ENCODE results near the gene NKPD1. TPM values are rescaled to one million over a fixed set of nuclear protein-coding genes. Genes with fewer than 3 reads are reported as not detected.

Gene NKPD1
- total and polyA plus RNA-seq, 2 donors (not counting 1 experiment from before 2014, with no cell fraction given): 0.27 to 0.36 TPM

- POLR2A ChIA-PET: no interaction called here
- no peak overlapping the region for H3K9ac ChIP-seq (ENCODE audit: low read length)
- no peaks in the 10 kb centered on the region for H3K9me3 Mint-ChIP-seq (ENCODE audit: insufficient read depth)
- peaks cover 0 to 7% of the 10 kb centered on the region in 2 experiments for H3K36me3 ChIP-seq (replicated peaks in 1 of 2; ENCODE audit: control extremely low read depth in 1 of 2, control insufficient read depth in 1 of 2, extremely low read depth in 1 of 2, insufficient read depth in 2 of 2, low read length in 1 of 2)
- no peak overlapping the region for H3K4me3 Mint-ChIP-seq
- H3K79me2 ChIP-seq (ENCODE audit: control insufficient read depth, insufficient read depth, low read length): peaks cover 55% of the 10 kb centered on the region
- DNase-seq (no peak), ATAC-seq (ENCODE audit: low read depth) (no peak)
- CTCF ChIA-PET: no interaction called here
- 94% methylated on average over 16 of the region's 16 CpGs for WGBS (ENCODE audit: insufficient coverage)
- no peak for TF ChIP-seq EZH2 (IDR thresholded peaks at IDR 0.05; ENCODE audit: borderline replicate concordance, insufficient read depth, low read depth, low read length, poor library complexity, severe bottlenecking)
- TF ChIP-seq CTCF (IDR thresholded peaks at IDR 0.05): no peak
- intact Hi-C loops (cut with micrococcal nuclease): no loop called here
- H3K9me3 ChIP-seq (ENCODE audit: control extremely low read depth in 1 of 3, control insufficient read depth in 2 of 3, insufficient read depth in 1 of 3, low read length in 2 of 3): no peaks in the 10 kb centered on the region
- H3K4me3 ChIP-seq (ENCODE audit: control extremely low read depth in 1 of 5, extremely low read depth in 1 of 5, insufficient read depth in 1 of 5, low read depth in 2 of 5, low read length in 4 of 5): no peak overlapping the region
- no peak overlapping the region for H2AFZ ChIP-seq (ENCODE audit: insufficient read depth, low read depth, low read length, poor library complexity, severe bottlenecking)
- no peaks in the 10 kb centered on the region for H3K27me3 ChIP-seq (replicated peaks in 1 of 4; ENCODE audit: control extremely low read depth in 1 of 4, control insufficient read depth in 3 of 4, insufficient read depth in 4 of 4, low read length in 3 of 4)
- H3K4me1 Mint-ChIP-seq: peaks cover 33% of the 10 kb centered on the region
- H3K27me3 Mint-ChIP-seq: no peaks in the 10 kb centered on the region
- no peak overlapping the region for H3K4me2 ChIP-seq (replicated peaks; ENCODE audit: low read depth, low read length, poor library complexity, severe bottlenecking)
- peaks cover 29 to 41% of the 10 kb centered on the region in 2 donors for H3K4me1 ChIP-seq (ENCODE audit: control insufficient read depth in 2 of 2, insufficient read depth in 2 of 2, low read length in 2 of 2)
- no peak overlapping the region for H3K27ac Mint-ChIP-seq
- peaks cover 26% of the 10 kb centered on the region for H4K20me1 ChIP-seq (ENCODE audit: control insufficient read depth, insufficient read depth, low read length, poor library complexity, severe bottlenecking)
- H3K27ac ChIP-seq (ENCODE audit: low read length in 2 of 2): no peak overlapping the region
Observed at GRCh38 chr19:45168767-45169351, 8.1 kb upstream of the NKPD1 start.

GRCh38 chr19:45166723-45167252 lies 6.0 kb upstream of the NKPD1 start:
- Mint-ChIP-seq H3K9me3 (ENCODE audit: insufficient read depth) (no peaks in the 10 kb centered on the region), H3K27ac (no peak overlapping the region), H3K4me1 (peaks cover 26% of the 10 kb centered on the region), H3K27me3 (no peaks in the 10 kb centered on the region), H3K4me3 (no peak overlapping the region)
- Histone ChIP-seq H3K27me3 (replicated peaks in 1 of 4; ENCODE audit: control extremely low read depth in 1 of 4, control insufficient read depth in 3 of 4, insufficient read depth in 4 of 4, low read length in 3 of 4) (no peaks in the 10 kb centered on the region), H3K9me3 (ENCODE audit: control extremely low read depth in 1 of 3, control insufficient read depth in 2 of 3, insufficient read depth in 1 of 3, low read length in 2 of 3) (no peaks in the 10 kb centered on the region), H3K36me3 (replicated peaks in 1 of 2; ENCODE audit: control extremely low read depth in 1 of 2, control insufficient read depth in 1 of 2, extremely low read depth in 1 of 2, insufficient read depth in 2 of 2, low read length in 1 of 2) (peaks cover 0 to 7% of the 10 kb centered on the region in 2 experiments), H2AFZ (ENCODE audit: insufficient read depth, low read depth, low read length, poor library complexity, severe bottlenecking) (no peak overlapping the region), H3K79me2 (ENCODE audit: control insufficient read depth, insufficient read depth, low read length) (peaks cover 40% of the 10 kb centered on the region), H3K4me1 (ENCODE audit: control insufficient read depth in 2 of 2, insufficient read depth in 2 of 2, low read length in 2 of 2) (peaks cover 20 to 27% of the 10 kb centered on the region in 2 donors), H4K20me1 (ENCODE audit: control insufficient read depth, insufficient read depth, low read length, poor library complexity, severe bottlenecking) (peaks cover 26% of the 10 kb centered on the region), H3K4me3 (ENCODE audit: control extremely low read depth in 1 of 5, extremely low read depth in 1 of 5, insufficient read depth in 1 of 5, low read depth in 2 of 5, low read length in 4 of 5) (no peak overlapping the region), H3K9ac (ENCODE audit: low read length) (no peak overlapping the region), H3K27ac (ENCODE audit: low read length in 2 of 2) (no peak overlapping the region), H3K4me2 (replicated peaks; ENCODE audit: low read depth, low read length, poor library complexity, severe bottlenecking) (no peak overlapping the region)
- no peak for DNase-seq
- ATAC-seq (ENCODE audit: low read depth): no peak
- WGBS (ENCODE audit: insufficient coverage): 82% methylated on average over 14 of the region's 14 CpGs
- TF ChIP-seq EZH2 (IDR thresholded peaks at IDR 0.05; ENCODE audit: borderline replicate concordance, insufficient read depth, low read depth, low read length, poor library complexity, severe bottlenecking) (no peak), CTCF (IDR thresholded peaks at IDR 0.05) (no peak)
- intact Hi-C loops (cut with micrococcal nuclease): no loop called here
- ChIA-PET POLR2A (no interaction called here), CTCF (interaction anchor here (0.6 to 1.6 kb wide), 3 partner anchors 11 to 74 kb away, joined by 3 to 6 read pairs (median 3); partner anchors contain the start of gene TRAPPC6A)

All from B cell (primary cell).